Stimulated activated naive B cell treated with anti-CD40 and anti-IgM and Interleukin-4, amounts not matched to agents 10 μg/mL and 1 μg/mL and 100 μg/mL, for 72 hours (primary cell): Measurements from ENCODE around the gene NPTX2.

Experiments
- ATAC-seq, 2 donors: fragments of 150-1000 bp; cut with Tn5 transposase; replicated peaks; 2 replicates each; pipeline ENCODE4 v1.10.0; 2021; ENCODE audit warnings: moderate library complexity in 1 of 2
- DNase-seq: peaks from one replicate; pipeline ENCODE4 v3.0.0; 2021
- H3K27ac Mint-ChIP-seq: one replicate; pipeline ENCODE4 v1.8.0; 2022; ENCODE audit warnings: mild to moderate bottlenecking, mixed read lengths
- H3K27me3 Mint-ChIP-seq, 2 donors: one replicate each; pipeline ENCODE4 v1.8.0; 2022; ENCODE audit warnings: mixed read lengths in 2 of 2
- H3K36me3 Mint-ChIP-seq, 2 donors: one replicate each; pipeline ENCODE4 v1.8.0; 2022; ENCODE audit warnings: mixed read lengths in 2 of 2, mild to moderate bottlenecking in 1 of 2
- H3K4me1 Mint-ChIP-seq, 2 donors: one replicate each; pipeline ENCODE4 v1.8.0; 2022; ENCODE audit warnings: mixed read lengths in 2 of 2, mild to moderate bottlenecking in 1 of 2
- H3K4me3 Mint-ChIP-seq, 2 donors: one replicate each; pipeline ENCODE4 v1.8.0; 2022; ENCODE audit warnings: mild to moderate bottlenecking in 2 of 2, mixed read lengths in 2 of 2, moderate library complexity in 1 of 2
- H3K9me3 Mint-ChIP-seq, 2 donors: one replicate each; pipeline ENCODE4 v1.8.0; 2022; ENCODE audit warnings: mixed read lengths in 2 of 2, mild to moderate bottlenecking in 1 of 2

The NPTX2 gene

GRCh38 chr7:98599886-98600285, 17.2 kb upstream of the NPTX2 start:
- DNase-seq (no peak), ATAC-seq (no peak)
- Mint-ChIP-seq H3K4me1 (no peaks in the 10 kb centered on the region), H3K36me3 (no peaks in the 10 kb centered on the region), H3K27ac (no peak overlapping the region), H3K4me3 (no peak overlapping the region), H3K27me3 (peaks cover 0 to 13% of the 10 kb centered on the region in 2 donors), H3K9me3 (no peaks in the 10 kb centered on the region)

GRCh38 chr7:98602755-98603398, 14.2 kb upstream of the NPTX2 start:
- H3K9me3 Mint-ChIP-seq = peaks cover 3 to 5% of the 10 kb centered on the region in 2 donors
- no peak overlapping the region for H3K4me3 Mint-ChIP-seq
- H3K36me3 Mint-ChIP-seq = no peaks in the 10 kb centered on the region
- H3K27me3 Mint-ChIP-seq = peaks cover 0 to 6% of the 10 kb centered on the region in 2 donors
- no peaks in the 10 kb centered on the region for H3K4me1 Mint-ChIP-seq
- no peak for ATAC-seq
- no peak for DNase-seq
- no peak overlapping the region for H3K27ac Mint-ChIP-seq

GRCh38 chr7:98603399-98603788, 13.7 kb upstream of the NPTX2 start:
- Mint-ChIP-seq H3K9me3 (peaks cover 3 to 5% of the 10 kb centered on the region in 2 donors), H3K4me1 (no peaks in the 10 kb centered on the region), H3K27me3 (peaks cover 0 to under 1% of the 10 kb centered on the region in 2 donors), H3K4me3 (no peak overlapping the region), H3K27ac (no peak overlapping the region), H3K36me3 (no peaks in the 10 kb centered on the region)
- ATAC-seq (no peak), DNase-seq (no peak)

- Mint-ChIP-seq H3K4me1 (peaks cover 2 to 7% of the 10 kb centered on the region in 2 donors), H3K36me3 (no peaks in the 10 kb centered on the region), H3K27ac (no peak overlapping the region), H3K27me3 (peaks cover 36 to 68% of the 10 kb centered on the region in 2 donors), H3K9me3 (peaks cover 5 to 13% of the 10 kb centered on the region in 2 donors), H3K4me3 (no peak overlapping the region)
- ATAC-seq = no peak
- no peak for DNase-seq
Measured at GRCh38 chr7:98613601-98614425, 3.3 kb upstream of the NPTX2 start.

GRCh38 chr7:98616381-98617050, 569 bp upstream of the NPTX2 start:
- Mint-ChIP-seq H3K9me3 (peaks cover under 1 to 4% of the 10 kb centered on the region in 2 donors), H3K4me3 (no peak overlapping the region), H3K27me3 (peaks cover 46 to 70% of the 10 kb centered on the region in 2 donors), H3K4me1 (peaks cover 2 to 14% of the 10 kb centered on the region in 2 donors), H3K27ac (no peak overlapping the region), H3K36me3 (no peaks in the 10 kb centered on the region)
- ATAC-seq = no peak
- DNase-seq = no peak

GRCh38 chr7:98617960-98618418, 904 bp downstream of the NPTX2 start:
- no peak for ATAC-seq
- H3K4me1 Mint-ChIP-seq = peaks cover 2 to 14% of the 10 kb centered on the region in 2 donors
- H3K27me3 Mint-ChIP-seq = peaks cover 58 to 71% of the 10 kb centered on the region in 2 donors
- H3K36me3 Mint-ChIP-seq = no peaks in the 10 kb centered on the region
- no peak for DNase-seq
- peak overlapping the region; percentile 21 to 49 for H3K4me3 Mint-ChIP-seq
- H3K27ac Mint-ChIP-seq = no peak overlapping the region
- H3K9me3 Mint-ChIP-seq = peaks cover 0 to 4% of the 10 kb centered on the region in 2 donors

- Mint-ChIP-seq H3K36me3 (no peaks in the 10 kb centered on the region), H3K4me3 (peak overlapping the region in 1 of 2 donors; percentile 25), H3K27me3 (peaks cover 55 to 73% of the 10 kb centered on the region in 2 donors), H3K4me1 (peaks cover 2 to 14% of the 10 kb centered on the region in 2 donors), H3K27ac (peak overlapping the region; percentile 67), H3K9me3 (peaks cover 0 to under 1% of the 10 kb centered on the region in 2 donors)
- ATAC-seq = no peak
- DNase-seq = no peak
Measured at GRCh38 chr7:98618786-98619185, 1.7 kb downstream of the NPTX2 start.

GRCh38 chr7:98619450-98620321, 2.6 kb downstream of the NPTX2 start:
- H3K4me1 Mint-ChIP-seq = peaks cover 2 to 14% of the 10 kb centered on the region in 2 donors
- no peaks in the 10 kb centered on the region for H3K9me3 Mint-ChIP-seq
- ATAC-seq = no peak
- peaks cover 53 to 75% of the 10 kb centered on the region in 2 donors for H3K27me3 Mint-ChIP-seq
- H3K27ac Mint-ChIP-seq = no peak overlapping the region
- no peak overlapping the region for H3K4me3 Mint-ChIP-seq
- no peaks in the 10 kb centered on the region for H3K36me3 Mint-ChIP-seq
- no peak for DNase-seq

- peaks cover 0 to 1% of the 10 kb centered on the region in 2 donors for H3K9me3 Mint-ChIP-seq
- H3K27me3 Mint-ChIP-seq = peaks cover 50 to 79% of the 10 kb centered on the region in 2 donors
- no peaks in the 10 kb centered on the region for H3K36me3 Mint-ChIP-seq
- DNase-seq = no peak
- ATAC-seq = no peak
- H3K4me3 Mint-ChIP-seq = no peak overlapping the region
- H3K27ac Mint-ChIP-seq = no peak overlapping the region
- peaks cover 2 to 14% of the 10 kb centered on the region in 2 donors for H3K4me1 Mint-ChIP-seq
Measured at GRCh38 chr7:98621573-98622482, 4.7 kb downstream of the NPTX2 start.

GRCh38 chr7:98622926-98623325, 5.8 kb downstream of the NPTX2 start:
- H3K4me1 Mint-ChIP-seq = peaks cover 2 to 10% of the 10 kb centered on the region in 2 donors
- no peak overlapping the region for H3K27ac Mint-ChIP-seq
- no peak for ATAC-seq
- DNase-seq = no peak
- no peaks in the 10 kb centered on the region for H3K36me3 Mint-ChIP-seq
- peaks cover 0 to 1% of the 10 kb centered on the region in 2 donors for H3K9me3 Mint-ChIP-seq
- H3K4me3 Mint-ChIP-seq = no peak overlapping the region
- peaks cover 49 to 85% of the 10 kb centered on the region in 2 donors for H3K27me3 Mint-ChIP-seq

GRCh38 chr7:98624846-98625420, 7.8 kb downstream of the NPTX2 start:
- Mint-ChIP-seq H3K27me3 (peaks cover 43 to 85% of the 10 kb centered on the region in 2 donors), H3K4me3 (no peak overlapping the region), H3K4me1 (peaks cover 0 to 6% of the 10 kb centered on the region in 2 donors)

GRCh38 chr7:98626460-98627412, 9.7 kb downstream of the NPTX2 start:
- no peak overlapping the region for H3K27ac Mint-ChIP-seq
- no peaks in the 10 kb centered on the region for H3K36me3 Mint-ChIP-seq
- ATAC-seq = no peak
- H3K4me3 Mint-ChIP-seq = no peak overlapping the region
- H3K4me1 Mint-ChIP-seq = peaks cover 0 to 5% of the 10 kb centered on the region in 2 donors
- peaks cover 30 to 70% of the 10 kb centered on the region in 2 donors for H3K27me3 Mint-ChIP-seq
- no peak for DNase-seq
- H3K9me3 Mint-ChIP-seq = peaks cover 0 to 1% of the 10 kb centered on the region in 2 donors

More at GRCh38 chr7:98624846-98625420, 7.8 kb downstream of the NPTX2 start:
- no peak overlapping the region for H3K27ac Mint-ChIP-seq
- H3K9me3 Mint-ChIP-seq = peaks cover 0 to 1% of the 10 kb centered on the region in 2 donors
- no peak for DNase-seq
- ATAC-seq = no peak
- H3K36me3 Mint-ChIP-seq = no peaks in the 10 kb centered on the region
